Gastrocnemius medialis (tissue), 4 donors: ENCODE data around the gene SARS2.

Experiments
- CTCF ChIP-seq, 5 experiments: fragments of 450-650 bp in 3 of 5; fragments of 200-600 bp in 2 of 5; sonication (generic) in 2 of 5; IDR thresholded peaks in 4 of 5; conservative IDR thresholded peaks in 1 of 5; 1 replicate in 4 of 5; 2 replicates in 1 of 5; pipeline ENCODE4 v1.5.1; 2016 to 2019; ENCODE audit warnings: antibody characterized with exemption in 5 of 5, mild to moderate bottlenecking in 3 of 5, moderate library complexity in 3 of 5
- POLR2A ChIP-seq, 2 donors: fragments of 450-650 bp; IDR thresholded peaks; one replicate each; pipeline ENCODE4 v1.6.1; 2017; ENCODE audit warnings: antibody characterized with exemption in 2 of 2, mild to moderate bottlenecking in 2 of 2, moderate library complexity in 2 of 2

DNA sequence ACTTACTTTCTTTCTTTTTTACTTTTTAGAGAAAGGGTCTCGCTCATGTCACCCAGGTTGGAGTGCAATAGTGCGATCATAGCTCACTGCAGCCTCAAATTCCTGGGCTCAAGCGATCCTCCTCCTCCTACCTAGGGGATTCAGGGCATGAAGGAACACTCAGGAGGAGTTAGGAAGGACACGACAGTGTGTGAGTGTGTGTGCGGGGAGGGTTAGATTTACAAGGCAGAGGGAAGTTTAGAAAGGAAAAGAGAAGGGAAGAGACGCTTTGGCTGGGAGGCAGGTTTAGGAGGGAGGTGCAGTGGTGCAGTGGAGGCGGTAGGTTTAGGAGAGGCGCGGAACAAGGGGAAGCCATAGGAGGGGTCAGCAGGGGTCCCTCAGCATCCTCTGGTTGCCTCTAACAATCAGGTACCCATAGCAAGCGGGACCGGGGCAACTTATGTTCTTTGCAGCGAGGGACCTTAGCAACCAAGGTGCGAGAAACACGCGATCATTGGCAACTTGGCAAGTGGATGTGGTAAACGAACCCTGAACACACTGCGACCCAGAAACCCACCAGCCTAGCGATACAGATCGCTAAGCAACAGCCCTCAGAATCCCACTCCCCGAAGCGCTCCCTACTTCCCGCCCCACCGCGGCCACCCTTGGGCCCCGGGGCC, 31.6 kb downstream of the SARS2 start:
- TF ChIP-seq CTCF (IDR thresholded peaks at IDR 0.05 in 4 of 5, conservative IDR thresholded peaks at IDR 0.05 in 1 of 5) (no peak), POLR2A (IDR thresholded peaks at IDR 0.05) (no peak)
